Measurements from ENCODE around the gene MSANTD1.

Gene MSANTD1

GRCh38 chr4:3221996-3222395, 27.0 kb upstream of the MSANTD1 start:
- TF ChIP-seq GABPA (IDR thresholded peaks at IDR 0.05; ENCODE audit: low read depth) (no peak), POLR2AphosphoS5 (IDR thresholded peaks at IDR 0.05; ENCODE audit: low read depth) (no peak), SPI1 (IDR thresholded peaks at IDR 0.05; ENCODE audit: borderline replicate concordance, low read depth) (no peak), REST (IDR thresholded peaks at IDR 0.05; ENCODE audit: insufficient replicate concordance, low read depth) (no peak)
- TF ChIP-seq, protein P1, sequence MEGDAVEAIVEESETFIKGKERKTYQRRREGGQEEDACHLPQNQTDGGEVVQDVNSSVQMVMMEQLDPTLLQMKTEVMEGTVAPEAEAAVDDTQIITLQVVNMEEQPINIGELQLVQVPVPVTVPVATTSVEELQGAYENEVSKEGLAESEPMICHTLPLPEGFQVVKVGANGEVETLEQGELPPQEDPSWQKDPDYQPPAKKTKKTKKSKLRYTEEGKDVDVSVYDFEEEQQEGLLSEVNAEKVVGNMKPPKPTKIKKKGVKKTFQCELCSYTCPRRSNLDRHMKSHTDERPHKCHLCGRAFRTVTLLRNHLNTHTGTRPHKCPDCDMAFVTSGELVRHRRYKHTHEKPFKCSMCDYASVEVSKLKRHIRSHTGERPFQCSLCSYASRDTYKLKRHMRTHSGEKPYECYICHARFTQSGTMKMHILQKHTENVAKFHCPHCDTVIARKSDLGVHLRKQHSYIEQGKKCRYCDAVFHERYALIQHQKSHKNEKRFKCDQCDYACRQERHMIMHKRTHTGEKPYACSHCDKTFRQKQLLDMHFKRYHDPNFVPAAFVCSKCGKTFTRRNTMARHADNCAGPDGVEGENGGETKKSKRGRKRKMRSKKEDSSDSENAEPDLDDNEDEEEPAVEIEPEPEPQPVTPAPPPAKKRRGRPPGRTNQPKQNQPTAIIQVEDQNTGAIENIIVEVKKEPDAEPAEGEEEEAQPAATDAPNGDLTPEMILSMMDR (IDR thresholded peaks at IDR 0.05; ENCODE audit: insufficient read depth, low read length) = no peak
- no peaks in the 10 kb centered on the region for H3K27me3 ChIP-seq (ENCODE audit: insufficient read depth, poor library complexity, severe bottlenecking)

DNA sequence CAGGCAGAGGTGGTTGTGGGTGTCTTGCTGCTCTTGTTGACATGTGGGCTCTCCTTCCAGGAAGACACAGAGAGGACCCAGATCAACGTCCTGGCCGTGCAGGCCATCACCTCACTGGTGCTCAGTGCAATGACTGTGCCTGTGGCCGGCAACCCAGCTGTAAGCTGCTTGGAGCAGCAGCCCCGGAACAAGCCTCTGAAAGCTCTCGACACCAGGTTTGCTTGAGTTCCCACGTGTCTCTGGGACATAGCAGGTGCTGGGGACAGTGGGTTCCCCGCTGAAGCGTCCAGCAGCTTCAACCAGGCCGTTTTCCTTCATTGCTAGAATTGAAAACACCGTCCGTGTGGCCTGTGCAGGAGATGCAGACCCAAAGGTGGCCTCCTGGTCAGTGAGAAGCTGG, 25.6 kb upstream of the MSANTD1 start:
- no peak overlapping the region for H3K27ac ChIP-seq (replicated peaks)
- H3K4me3 ChIP-seq (replicated peaks; ENCODE audit: insufficient read depth, low read length) = no peak overlapping the region
- H3K27me3 ChIP-seq (ENCODE audit: insufficient read depth, poor library complexity, severe bottlenecking) = no peaks in the 10 kb centered on the region
- DNase-seq (ENCODE audit: low read depth in 1 of 2, low spot score in 1 of 2) = no peak
- no peak for TF ChIP-seq GABPA (IDR thresholded peaks at IDR 0.05; ENCODE audit: low read depth)
- TF ChIP-seq, protein P1 (IDR thresholded peaks at IDR 0.05; ENCODE audit: insufficient read depth, low read length) = no peak
- no peak for TF ChIP-seq SPI1 (IDR thresholded peaks at IDR 0.05; ENCODE audit: borderline replicate concordance, low read depth)
- TF ChIP-seq REST (IDR thresholded peaks at IDR 0.05; ENCODE audit: insufficient replicate concordance, low read depth) = no peak
- TF ChIP-seq POLR2AphosphoS5 (IDR thresholded peaks at IDR 0.05; ENCODE audit: low read depth) = no peak

More at GRCh38 chr4:3221996-3222395, 27.0 kb upstream of the MSANTD1 start:
- no peak overlapping the region for H3K4me3 ChIP-seq (replicated peaks; ENCODE audit: insufficient read depth, low read length)
- no peak for DNase-seq (ENCODE audit: low read depth in 1 of 2, low spot score in 1 of 2)
- H3K27ac ChIP-seq (replicated peaks) = no peak overlapping the region

- DNase-seq (ENCODE audit: low read depth in 1 of 2, low spot score in 1 of 2) = no peak
- TF ChIP-seq REST (IDR thresholded peaks at IDR 0.05; ENCODE audit: insufficient replicate concordance, low read depth) (no peak), GABPA (IDR thresholded peaks at IDR 0.05; ENCODE audit: low read depth) (no peak), SPI1 (IDR thresholded peaks at IDR 0.05; ENCODE audit: borderline replicate concordance, low read depth) (no peak)
- TF ChIP-seq, protein P1 (IDR thresholded peaks at IDR 0.05; ENCODE audit: insufficient read depth, low read length) = no peak
- H3K4me3 ChIP-seq (replicated peaks; ENCODE audit: insufficient read depth, low read length) = no peak overlapping the region
- H3K27me3 ChIP-seq (ENCODE audit: insufficient read depth, poor library complexity, severe bottlenecking) = no peaks in the 10 kb centered on the region
- H3K27ac ChIP-seq (replicated peaks) = no peak overlapping the region
Observed at GRCh38 chr4:3223956-3224748, 24.8 kb upstream of the MSANTD1 start.

All from HL-60 (cell line).